ENCODE results near the gene NRG2.

NRG2 gene

DNA sequence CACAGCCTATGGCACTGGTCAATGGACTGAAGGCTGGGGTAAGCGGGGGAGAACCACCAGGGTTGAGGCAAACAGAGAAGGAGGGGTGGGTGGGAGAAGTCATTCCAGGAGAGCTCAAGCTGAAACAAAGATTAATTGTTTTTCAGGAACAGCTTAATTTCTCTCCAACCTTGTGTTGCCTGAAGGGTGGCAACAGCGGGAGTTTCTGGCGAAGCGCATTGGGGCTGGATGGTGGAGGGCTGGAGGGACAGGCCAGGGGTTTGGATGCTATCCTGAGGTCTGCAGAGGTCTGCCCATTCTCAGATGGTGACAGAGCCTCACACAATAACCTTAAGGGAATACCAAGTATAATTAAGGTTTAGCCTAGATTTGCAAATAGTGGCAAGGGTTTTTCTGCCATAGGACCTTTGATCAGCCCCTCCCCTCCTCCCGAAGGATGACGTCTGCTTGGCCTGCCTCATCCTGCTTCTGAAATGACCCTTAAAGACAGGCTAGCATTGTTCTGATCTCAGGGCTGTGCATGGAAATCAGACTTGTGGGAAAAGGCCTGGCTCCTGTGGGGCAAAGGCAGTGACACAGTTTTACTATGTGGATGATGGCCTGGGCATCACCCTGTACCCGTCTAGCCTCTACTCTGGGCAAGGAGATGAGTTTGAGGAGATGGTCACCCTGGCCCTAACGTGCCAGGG lies 214.7 kb downstream of the NRG2 start:
- DNase-seq: no peak

DNA sequence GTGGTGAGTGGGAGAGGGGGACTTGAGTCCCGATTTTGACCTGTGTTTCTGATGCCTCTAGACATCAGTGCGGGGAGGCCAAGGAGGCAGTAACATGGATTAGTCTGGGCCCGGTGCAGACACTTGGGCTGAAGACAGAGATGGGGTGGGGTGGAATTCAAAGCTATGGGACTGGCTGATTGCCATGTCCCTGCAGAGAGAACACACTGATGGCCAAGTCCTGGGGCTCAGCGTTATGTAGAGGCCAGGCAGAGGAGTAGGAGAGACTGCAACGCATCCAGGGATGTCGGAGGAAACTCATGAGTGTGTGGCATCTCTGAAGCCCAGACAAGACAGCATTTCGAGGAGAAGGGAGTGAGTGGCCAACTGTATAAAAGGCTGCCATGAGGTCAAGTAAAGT lies 217.4 kb downstream of the NRG2 start:
- no peak for DNase-seq

DNA sequence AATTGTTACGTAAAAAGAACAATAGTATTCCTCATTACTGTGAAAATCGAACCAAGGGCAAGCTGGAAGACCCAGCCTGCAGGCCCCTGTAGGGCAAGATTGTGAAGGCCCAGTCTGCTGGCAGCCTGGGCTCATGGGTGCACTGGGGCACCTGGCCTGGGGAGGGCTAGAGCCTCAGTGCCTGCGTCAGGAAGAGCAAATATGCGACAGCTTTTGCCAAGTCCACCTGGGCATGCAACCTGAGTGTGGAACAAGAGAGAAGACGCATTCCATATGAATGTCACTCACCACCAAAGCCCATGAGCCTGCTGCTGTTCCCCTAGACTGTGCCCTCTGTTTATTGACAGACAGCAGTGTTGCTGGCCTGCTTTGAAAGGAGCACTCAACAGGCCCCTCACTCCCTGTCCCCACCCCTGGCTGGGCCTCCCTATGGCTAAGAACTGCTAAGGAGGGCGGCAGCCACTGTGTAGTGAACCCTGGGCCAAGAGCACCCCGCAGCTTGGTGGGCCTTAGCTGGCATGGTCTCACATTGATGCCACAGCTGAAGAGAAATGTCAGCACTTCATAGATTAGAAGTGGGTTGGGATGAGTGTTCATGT lies 219.2 kb downstream of the NRG2 start:
- no peak for DNase-seq

DNA sequence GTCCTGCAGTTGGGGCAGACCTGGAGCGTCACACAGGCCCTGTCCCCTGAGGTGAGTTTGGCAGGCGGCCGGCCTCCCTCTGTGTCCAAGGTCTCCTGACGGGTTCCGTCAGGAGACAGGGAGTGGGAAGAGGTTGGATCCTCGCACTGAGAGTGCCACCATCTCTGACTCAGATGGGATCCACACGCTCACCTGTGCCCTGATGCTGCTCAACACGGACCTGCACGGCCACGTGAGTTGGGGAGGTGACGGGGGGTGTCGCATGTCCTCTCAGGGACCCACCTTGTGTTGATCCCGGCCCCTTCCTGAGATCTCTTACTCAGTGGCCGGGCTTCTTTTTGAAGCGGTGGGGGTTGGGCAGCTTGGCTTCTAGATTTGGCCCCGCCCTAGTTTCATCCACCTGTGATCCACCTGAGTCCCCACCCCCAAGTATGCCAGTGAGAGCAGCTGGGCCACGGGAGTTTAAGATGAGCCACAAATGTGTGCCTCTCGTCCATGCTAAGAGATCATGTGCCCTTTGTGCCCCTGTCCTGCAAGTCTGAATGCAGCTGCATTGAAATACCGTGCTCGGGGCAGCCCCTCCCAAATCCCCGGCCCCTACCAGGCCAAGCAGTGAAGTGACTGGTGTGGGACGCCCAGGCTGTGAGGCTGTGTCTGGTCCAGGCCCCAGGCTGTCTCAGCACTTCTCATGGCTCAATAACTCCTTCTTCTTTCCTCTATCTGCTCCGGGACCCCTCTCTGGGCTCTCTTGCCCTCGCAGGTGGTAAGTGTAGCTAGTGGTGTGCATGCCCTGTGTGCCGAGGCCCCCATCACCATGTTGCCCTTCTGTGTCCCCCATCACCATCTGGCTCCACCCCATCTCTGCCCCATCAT lies 220.3 kb downstream of the NRG2 start:
- no peak for DNase-seq

DNA sequence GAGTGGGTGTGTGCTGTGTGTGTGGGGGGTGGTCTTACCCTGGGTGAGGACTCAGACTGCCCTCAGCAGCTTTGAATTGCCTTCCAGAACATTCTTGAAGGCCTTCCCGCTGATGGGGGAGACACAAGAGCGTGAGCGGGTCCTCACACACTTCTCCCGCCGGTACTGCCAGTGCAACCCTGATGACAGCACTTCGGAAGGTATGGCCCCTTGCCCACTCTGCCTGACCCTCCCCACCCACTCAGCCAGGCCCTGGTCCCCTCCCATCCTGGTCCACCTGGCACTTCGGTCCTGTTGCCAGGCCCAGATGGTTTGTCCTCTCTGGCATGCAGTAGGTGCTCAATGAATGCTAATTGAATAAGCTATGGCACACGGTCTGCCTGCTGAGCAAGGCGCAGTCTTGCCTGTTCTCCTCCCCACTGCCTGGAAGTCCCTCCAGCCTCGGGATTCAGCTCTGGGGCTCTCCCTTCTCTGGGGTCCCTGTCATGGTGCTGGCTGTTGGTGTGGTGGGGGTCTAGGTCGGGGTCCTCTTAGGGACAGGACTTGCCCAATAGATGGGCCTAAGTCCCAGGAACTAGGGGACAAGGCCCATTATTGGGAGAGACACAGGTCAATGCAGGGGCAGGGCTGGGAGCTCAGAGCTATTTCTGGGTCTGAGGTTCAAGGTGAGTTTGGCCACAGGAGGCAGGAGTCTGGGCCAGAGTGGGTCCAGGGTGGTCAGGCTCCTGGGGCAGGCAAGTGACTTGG lies 221.1 kb downstream of the NRG2 start:
- DNase-seq: no peak

DNA sequence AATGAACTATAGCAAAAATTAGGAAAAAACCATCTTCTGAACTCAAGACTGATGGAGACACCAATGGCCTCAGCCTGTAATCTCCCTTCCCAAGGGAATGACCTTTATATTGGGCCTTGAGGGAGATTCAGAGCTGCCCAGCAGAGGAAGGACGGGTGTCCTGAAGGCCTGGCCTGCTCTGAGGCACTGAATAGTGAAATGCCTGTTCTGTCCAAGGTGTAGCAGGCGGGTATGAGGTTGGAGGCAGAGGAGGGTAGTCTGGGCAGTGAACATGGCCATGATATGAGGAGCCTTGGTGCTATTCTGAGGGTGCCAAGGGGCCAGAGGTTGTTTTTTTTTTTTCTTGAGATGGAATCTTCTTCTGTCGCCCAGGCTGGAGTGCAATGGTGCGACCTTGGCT lies 222.5 kb downstream of the NRG2 start:
- no peak for DNase-seq

DNA sequence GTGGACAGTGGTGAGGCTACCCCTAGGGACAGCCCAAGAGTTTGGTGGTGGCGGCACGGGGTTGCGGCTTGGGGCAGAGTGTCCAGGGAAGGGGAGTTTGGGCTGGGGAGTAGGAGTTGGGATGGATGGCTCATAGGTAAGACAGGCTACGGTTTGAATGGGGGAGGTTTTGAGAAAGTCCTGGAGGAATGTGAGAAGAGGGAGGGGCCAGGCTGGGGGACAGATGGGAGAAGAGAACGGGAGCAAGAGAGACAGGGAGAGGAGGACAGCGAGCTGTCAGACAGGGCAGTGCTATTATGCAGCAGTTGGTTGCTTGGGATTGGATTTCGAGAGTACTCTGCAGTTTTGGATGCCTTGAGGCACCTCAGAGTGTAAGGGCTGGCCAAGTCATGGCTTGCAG lies 223.0 kb downstream of the NRG2 start:
- no peak for DNase-seq

DNA sequence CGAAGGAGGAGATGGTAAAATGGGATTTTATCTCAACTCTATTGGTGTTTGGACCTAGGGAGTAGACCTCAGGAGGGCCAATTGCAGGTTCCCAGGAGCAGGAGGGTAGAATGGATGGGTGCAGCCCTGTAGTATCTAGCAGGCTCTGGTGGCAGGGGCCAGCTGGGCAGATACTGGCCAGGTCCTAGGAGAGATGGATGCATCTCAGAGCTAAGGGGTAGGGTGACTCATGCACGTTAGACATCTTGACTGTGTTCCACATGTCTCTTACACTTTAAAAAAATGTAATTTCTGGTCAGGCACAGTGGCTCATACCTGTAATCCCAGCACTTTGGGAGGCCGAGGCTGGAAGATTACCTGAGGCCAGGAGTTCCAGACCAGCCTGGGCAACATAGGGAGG lies 225.1 kb downstream of the NRG2 start:
- DNase-seq: no peak

DNA sequence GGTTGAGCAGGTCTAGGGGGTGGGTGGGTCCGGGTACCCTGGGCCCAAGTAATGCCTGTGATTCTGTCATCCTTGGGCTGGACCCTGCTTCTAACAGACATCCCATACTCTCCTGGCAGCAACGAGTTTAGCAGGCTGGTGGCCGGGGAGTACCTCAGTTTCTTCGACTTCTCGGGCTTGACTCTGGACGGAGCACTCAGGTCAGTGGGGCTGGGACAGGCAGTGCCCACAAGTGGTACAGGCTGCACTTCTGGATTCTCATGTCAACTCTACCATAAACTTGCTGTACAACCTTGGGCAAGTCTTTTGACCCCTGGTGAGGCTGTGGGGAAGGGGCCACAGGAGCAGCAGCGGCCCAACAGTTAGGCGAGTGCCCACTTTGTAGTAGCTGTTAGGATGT lies 225.7 kb downstream of the NRG2 start:
- DNase-seq: no peak

DNA sequence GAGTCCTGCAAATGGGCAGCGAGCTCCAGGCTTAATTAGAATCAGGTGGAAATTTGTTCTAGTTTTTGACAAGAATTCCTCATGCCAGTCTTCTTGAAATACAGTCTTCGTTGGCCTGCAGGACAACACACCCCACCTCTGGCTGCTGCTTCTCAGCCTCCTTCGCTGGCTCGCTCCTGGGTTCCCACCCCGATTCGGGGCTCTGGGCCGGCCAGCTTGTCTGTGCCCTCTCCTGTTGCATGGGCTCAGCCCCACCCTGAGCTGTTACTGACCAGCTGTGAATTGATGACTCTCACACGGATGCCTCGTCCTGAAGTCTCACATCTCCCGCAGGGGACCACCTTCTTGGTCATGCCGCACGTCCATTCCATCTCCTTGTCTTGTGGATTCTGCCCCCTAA lies 226.5 kb downstream of the NRG2 start:
- no peak for DNase-seq

DNA sequence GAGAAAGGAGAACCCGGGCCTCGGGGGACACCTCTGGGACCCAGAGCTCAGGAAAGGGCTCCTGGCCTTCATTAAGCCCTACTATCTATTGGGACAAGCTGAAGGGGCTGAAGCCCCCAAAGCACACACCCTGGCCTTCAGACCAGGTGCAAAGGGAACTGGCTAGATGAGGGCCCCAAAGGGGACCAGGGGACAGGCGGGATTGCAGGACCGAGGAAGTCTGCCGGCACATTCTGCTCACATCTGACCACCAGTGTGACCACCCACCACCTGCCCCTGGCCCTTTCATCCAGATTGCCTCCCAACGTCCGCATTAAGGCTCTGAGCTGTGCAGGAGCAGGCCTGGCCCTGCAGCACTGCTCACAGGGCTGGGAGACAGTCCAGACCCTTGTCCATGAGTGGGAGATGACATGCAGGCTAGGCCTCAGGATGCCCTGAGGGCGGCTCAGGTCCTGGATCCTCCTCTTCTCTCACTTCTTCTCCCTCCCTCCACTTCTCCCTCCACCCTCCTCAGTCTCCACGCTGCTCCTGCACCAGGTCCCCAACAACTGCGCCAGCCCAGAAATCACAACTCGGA lies 228.3 kb downstream of the NRG2 start:
- DNase-seq: no peak

DNA sequence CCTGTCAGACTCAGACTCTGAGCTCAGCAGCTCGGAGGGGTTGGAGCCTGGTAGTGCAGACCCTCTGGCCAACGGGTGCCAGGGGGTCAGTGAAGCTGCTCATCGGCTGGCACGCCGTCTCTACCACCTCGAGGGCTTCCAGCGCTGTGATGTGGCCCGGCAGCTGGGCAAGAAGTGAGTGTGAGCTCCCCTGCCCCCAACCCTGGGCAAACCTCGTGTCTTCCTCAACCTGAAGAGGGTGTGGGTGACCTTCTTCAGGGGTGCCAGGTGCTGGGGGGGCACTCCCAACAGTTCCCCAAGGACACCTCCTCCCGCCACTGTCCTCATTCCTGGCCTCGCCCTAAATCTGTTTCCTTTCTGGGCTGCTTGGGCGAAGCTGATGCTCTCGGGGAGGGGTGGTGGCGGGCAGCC lies 228.9 kb downstream of the NRG2 start:
- DNase-seq: no peak

DNA sequence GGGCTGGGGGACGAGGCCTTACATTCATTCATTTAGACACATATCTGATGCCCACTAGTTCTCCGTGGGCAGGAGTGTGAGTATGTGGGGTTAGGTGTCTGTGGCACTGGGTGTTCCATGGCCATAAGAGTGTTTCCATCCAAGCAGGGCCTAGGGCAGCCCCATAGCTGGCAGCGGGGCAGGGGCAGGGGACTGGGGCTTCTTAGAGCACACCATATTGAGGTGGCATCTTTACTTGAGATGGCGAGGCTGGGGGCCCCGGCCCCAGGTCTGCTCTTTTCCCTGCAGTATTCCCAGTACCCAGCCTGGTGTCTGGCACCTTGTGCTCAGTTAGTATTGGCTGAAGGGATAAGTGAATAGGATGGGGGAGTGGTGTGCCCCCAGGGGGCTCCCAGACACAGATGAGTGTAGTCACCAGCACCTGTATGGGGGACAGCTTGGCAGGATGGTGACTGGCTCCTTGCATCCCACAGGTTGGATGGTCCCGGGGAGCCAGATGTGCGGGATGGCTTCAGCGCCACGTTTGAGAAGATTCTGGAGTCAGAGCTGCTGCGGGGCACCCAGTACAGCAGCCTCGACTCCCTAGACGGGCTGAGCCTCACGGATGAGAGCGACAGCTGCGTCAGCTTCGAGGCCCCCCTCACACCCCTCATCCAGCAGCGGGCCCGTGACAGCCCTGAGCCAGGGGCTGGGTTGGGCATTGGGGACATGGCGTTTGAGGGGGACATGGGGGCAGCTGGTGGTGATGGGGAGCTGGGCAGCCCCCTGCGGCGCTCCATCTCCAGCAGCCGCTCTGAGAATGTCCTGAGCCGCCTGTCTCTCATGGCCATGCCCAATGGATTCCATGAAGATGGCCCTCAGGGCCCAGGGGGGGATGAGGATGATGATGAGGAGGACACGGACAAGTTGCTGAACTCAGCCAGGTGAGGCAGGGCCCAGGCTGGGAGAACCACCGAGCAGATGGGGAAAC lies 230.0 kb downstream of the NRG2 start:
- DNase-seq: no peak

DNA sequence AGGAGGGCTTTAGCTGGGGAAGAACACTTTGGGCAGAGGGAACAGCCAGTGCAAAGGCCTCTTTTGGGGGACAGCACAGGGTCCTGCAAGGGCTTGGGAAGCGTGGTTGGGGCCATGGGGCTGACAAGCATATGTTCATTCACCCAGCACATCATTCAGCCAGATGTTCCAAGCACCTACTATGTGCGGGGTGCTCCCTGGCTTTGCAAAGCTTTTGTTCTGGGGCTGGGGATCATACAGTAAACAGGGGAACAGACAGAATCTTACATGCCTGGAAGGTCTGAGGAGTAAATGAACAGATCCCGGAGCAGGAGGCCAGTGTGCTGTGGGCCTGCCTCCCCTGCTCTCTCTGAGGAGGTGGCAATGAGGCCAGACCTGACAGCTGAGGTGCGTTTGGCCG lies 230.8 kb downstream of the NRG2 start:
- DNase-seq: no peak

DNA sequence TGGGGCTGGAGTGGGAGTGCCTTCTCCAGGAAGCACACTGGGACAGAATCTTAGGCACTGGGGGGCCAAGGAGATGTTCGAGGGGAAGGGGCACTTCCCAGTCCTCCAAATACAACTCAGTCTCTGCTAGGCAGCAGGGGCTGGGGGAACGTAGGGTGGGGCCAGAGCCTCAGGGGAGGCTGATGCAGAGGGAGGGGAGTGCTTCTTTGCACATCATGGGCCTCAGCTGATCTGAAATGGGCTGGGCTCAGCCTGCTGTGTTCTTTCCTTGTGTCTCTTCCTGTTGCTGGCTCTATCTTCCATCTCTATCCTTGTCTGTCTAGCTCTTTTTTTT lies 231.9 kb downstream of the NRG2 start:
- no peak for DNase-seq

DNA sequence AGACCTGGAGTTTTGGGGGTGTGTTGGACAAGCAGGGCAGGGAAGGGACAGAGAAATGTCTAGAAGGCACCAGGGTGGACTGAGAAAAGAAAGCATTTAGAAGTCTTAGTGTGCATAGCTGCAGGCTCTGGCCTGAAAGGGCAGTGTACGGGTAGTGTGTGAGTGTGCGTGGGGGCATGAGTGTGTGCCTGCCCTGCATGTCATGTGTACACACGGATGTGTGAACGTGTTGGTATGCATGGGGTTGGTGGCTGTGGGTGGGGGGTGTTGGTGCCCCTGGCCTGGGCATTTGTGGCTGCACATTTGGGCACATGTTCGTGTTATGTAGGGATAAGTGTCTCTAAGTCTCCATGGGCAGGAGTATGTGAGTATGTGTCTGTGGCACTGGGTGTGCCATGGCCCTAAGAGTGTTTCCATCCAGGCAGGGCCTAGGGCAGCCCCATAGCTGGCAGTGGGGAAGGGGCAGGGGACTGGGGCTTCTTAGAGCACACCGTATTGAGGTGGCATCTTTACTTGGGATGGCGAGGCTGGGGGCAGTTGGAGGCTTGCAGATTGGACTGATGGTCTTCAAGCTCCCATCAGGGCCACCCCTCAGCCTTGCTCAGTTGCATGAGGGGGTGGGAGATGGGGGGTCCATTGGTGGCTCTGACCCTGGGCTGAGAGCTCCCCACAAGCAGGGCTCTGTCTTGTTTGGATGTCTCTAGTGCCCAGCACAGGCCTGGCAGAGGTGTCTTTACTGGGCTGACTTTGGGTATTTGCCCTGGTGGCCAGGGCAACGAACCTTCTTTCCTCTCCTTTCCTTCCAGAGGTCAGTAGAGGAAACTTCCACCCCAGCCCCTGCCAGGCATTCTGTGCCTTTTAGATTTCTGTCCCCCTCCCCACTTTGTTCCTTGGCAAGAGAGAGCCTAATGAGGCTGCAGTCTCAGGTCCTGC lies 232.5 kb downstream of the NRG2 start:
- no peak for DNase-seq

DNA sequence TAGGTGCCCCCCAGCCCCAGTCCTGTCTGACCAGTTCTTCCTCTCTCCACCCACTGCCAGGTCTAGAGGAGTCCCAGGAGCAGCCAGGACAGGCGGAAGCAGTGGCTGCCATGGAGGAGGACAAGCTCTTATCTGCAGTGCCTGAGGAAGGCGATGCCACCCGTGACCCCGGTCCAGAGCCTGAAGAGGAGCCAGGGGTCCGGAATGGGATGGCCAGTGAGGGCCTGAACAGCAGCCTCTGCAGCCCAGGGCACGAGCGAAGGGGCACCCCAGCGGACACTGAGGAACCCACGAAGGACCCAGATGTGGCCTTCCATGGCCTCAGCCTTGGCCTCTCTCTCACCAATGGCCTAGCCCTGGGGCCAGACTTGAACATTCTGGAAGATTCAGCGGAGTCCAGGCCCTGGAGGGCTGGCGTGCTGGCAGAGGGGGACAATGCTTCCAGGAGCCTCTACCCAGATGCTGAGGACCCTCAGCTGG lies 233.7 kb downstream of the NRG2 start:
- DNase-seq: no peak

DNA sequence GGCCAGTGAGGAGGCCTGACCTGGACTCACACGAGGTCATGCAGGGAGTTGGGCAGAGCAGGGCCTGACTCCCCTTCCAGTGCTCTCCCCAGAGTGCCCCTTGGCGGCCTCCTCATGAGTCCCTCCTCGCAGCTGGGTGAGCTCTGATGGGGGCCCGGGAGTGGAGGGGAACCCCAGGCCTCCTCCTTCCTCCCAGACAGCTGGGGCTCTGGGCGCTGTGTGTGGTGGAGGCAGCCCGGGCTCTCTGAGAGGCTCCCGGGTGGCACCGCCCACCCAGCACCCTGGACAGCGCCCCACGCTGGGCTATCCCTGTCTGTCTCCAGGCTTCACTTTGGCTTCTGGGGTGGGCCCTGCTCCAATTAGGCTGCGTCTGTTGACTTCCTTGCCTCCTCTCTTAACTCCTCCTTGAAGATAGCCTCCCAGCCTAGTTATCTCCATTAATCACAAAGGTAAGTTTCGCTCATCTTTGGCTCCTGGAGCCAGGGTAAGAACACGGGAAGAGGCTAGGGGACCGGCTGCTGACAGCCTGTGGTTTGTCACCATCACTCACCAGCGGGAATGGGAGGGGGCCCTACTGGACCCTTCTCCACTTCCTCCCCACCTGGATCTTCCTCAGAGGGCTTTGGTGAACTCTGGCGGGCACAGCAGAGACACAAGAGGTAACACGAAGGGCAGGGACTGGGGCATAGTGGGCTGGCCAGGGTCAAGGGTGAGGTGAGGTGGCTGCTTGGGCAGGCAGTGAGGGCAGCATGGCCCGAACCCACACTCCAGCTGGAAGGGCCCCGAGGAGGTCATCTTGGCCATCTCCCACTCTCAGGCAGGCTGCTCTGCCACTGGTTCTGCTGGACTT lies 234.4 kb downstream of the NRG2 start:
- peak; percentile 59 for DNase-seq

DNA sequence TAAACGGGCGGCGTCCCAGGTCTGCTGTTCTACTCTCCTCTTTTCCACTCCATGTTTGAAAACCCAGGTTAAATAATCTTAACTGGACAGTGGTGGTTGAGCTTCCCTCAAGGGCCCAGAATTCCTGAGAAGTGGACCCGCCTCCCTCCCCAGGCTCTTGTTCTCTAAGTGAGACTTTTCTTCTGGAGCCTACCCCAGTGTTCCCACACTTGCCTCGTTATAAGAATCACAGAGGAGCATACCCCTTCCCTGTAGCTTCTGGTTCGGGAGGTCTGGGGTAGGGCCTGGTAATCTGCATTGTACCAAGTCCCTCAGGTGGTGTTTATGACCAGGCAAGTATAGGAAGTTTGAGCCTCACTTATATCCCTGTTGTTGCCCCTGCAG lies 235.5 kb downstream of the NRG2 start:
- no peak for DNase-seq

All from activated CD4-positive, alpha-beta T cell treated with anti-CD3 and anti-CD28 coated beads for 48 hours (primary cell).